ENCODE measurements around the gene TPRG1.

- TF ChIP-seq CTCF (IDR thresholded peaks at IDR 0.05): no peak
- no peak for TF ChIP-seq POLR2A (IDR thresholded peaks at IDR 0.05)
Observed at GRCh38 chr3:189303584-189303983, 131.8 kb downstream of the TPRG1 start.
